DND-41 (cell line): ENCODE measurements around the gene ABLIM2.
"Not testable (repeated sequence)": the region's sequence is repeated elsewhere in the genome, so short reads cannot be mapped to it uniquely, and the experiment has no call there.

Experiments
- ATAC-seq: fragments of 200-7000 bp; cut with Tn5 transposase; 3 replicates; pipeline ENCODE4 v1.9.1; 2021; ENCODE audit warnings: low read depth; ENCODE audit not compliant: insufficient read depth
- DNase-seq: peaks from one replicate; pipeline ENCODE4 v3.0.0-alpha.2; 2020
- H2AFZ ChIP-seq: 2 replicates; pipeline ENCODE4 v1.6.0; 2012; ENCODE audit warnings: low read depth, low read length
- H3K27ac ChIP-seq: 2 replicates; pipeline ENCODE4 v1.5.1; 2012; ENCODE audit warnings: low read length, inconsistent platforms
- H3K27me3 ChIP-seq: fragments of 200-600 bp; sonication (generic); 2 replicates; pipeline ENCODE4 v1.6.0; 2012; ENCODE audit warnings: low read length, mild to moderate bottlenecking, inconsistent platforms; ENCODE audit not compliant: insufficient read depth, poor library complexity
- H3K36me3 ChIP-seq: 2 replicates; pipeline ENCODE4 v1.5.1; 2012; ENCODE audit warnings: low read length, inconsistent platforms; ENCODE audit not compliant: insufficient read depth
- H3K4me1 ChIP-seq: 2 replicates; pipeline ENCODE4 v1.5.1; 2012; ENCODE audit warnings: mild to moderate bottlenecking, low read length; ENCODE audit not compliant: insufficient read depth
- H3K4me2 ChIP-seq: 2 replicates; pipeline ENCODE4 v1.6.0; 2012; ENCODE audit warnings: mild to moderate bottlenecking, moderate library complexity, low read length, inconsistent platforms; ENCODE audit not compliant: insufficient read depth
- H3K4me3 ChIP-seq, 2 experiments: fragments of 200-600 bp in 1 of 2; shearing (Covaris generic) in 1 of 2; 2 replicates each; pipeline ENCODE4 v1.5.1; 2012 to 2016; ENCODE audit warnings: inconsistent platforms in 2 of 2, low read length in 2 of 2, mild to moderate bottlenecking in 2 of 2, low read depth in 1 of 2, moderate library complexity in 1 of 2
- H3K79me2 ChIP-seq: 2 replicates; pipeline ENCODE4 v1.6.0; 2012; ENCODE audit warnings: low read length, inconsistent platforms; ENCODE audit not compliant: insufficient read depth
- H3K9ac ChIP-seq: 2 replicates; pipeline ENCODE4 v1.6.0; 2012; ENCODE audit warnings: low read depth, mild to moderate bottlenecking, inconsistent platforms, low read length, moderate library complexity
- H3K9me3 ChIP-seq: 2 replicates; pipeline ENCODE4 v1.5.1; 2012; ENCODE audit warnings: low read length, moderate library complexity, mild to moderate bottlenecking, inconsistent platforms; ENCODE audit not compliant: insufficient read depth, severe bottlenecking
- H4K20me1 ChIP-seq: 2 replicates; pipeline ENCODE4 v1.6.0; 2012; ENCODE audit warnings: low read length; ENCODE audit not compliant: insufficient read depth
- EZH2 ChIP-seq: IDR thresholded peaks from 3 replicates; pipeline ENCODE4 v1.6.1; 2012; ENCODE audit warnings: borderline replicate concordance, low read depth, mild to moderate bottlenecking, moderate library complexity, low read length, inconsistent platforms; ENCODE audit not compliant: severe bottlenecking
- TF ChIP-seq, protein P1 (sequence below): IDR thresholded peaks from 2 replicates; pipeline ENCODE4 v1.5.1; 2012; ENCODE audit warnings: borderline replicate concordance, low read length, moderate library complexity, mild to moderate bottlenecking; ENCODE audit not compliant: poor library complexity, severe bottlenecking; ENCODE audit errors: extremely low read depth

Gene ABLIM2

DNA sequence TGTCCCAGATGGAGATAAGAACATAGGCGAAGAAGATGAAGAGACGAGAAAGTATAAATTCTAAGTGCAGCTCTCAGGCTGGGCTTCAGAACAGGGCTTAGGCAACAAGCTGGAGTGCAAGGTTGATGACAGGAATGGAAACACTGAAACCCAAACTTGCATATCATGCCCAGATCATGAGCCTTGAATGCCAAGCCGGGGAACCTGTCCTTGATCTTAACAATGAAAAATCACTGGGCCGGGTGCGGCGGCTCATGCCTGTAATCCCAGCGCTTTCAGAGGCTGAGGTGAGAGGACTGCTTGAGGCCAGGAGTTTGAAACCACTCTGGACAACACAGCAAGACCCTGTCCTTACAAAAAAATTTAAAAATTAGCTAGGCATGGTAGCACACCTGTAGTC, 236.1 kb downstream of the ABLIM2 start:
- ATAC-seq: no peak
- Histone ChIP-seq H3K4me3 (no peak overlapping the region), H3K36me3 (no peaks in the 10 kb centered on the region), H3K4me2 (no peak overlapping the region), H3K27me3 (peaks cover 7% of the 10 kb centered on the region), H3K9ac (no peak overlapping the region), H3K79me2 (no peaks in the 10 kb centered on the region), H2AFZ (no peak overlapping the region), H3K27ac (no peak overlapping the region), H3K9me3 (no peaks in the 10 kb centered on the region), H3K4me1 (no peaks in the 10 kb centered on the region), H4K20me1 (no peaks in the 10 kb centered on the region)
- TF ChIP-seq, protein P1, sequence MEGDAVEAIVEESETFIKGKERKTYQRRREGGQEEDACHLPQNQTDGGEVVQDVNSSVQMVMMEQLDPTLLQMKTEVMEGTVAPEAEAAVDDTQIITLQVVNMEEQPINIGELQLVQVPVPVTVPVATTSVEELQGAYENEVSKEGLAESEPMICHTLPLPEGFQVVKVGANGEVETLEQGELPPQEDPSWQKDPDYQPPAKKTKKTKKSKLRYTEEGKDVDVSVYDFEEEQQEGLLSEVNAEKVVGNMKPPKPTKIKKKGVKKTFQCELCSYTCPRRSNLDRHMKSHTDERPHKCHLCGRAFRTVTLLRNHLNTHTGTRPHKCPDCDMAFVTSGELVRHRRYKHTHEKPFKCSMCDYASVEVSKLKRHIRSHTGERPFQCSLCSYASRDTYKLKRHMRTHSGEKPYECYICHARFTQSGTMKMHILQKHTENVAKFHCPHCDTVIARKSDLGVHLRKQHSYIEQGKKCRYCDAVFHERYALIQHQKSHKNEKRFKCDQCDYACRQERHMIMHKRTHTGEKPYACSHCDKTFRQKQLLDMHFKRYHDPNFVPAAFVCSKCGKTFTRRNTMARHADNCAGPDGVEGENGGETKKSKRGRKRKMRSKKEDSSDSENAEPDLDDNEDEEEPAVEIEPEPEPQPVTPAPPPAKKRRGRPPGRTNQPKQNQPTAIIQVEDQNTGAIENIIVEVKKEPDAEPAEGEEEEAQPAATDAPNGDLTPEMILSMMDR: no peak
- no peak for TF ChIP-seq EZH2
- no peak for DNase-seq

DNA sequence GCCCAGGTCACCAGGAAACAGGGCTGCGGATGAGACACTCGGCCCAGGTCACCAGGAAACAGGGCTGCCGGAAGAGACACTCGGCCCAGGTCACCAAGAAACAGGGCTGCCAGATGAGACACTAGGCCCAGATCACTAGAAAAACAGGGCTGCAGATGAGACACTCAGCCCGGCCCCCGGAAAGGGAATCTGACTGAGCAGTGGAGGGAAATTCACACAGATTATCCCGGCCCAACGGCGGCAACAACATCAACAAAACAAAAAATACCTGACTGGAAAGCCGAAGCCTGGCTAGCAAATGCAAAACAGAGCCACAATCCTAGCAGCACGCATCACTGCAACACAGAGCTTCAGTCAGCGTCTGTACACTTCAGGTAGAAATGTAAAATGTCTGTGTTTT, 239.6 kb downstream of the ABLIM2 start:
- ATAC-seq: no peak
- H3K27ac ChIP-seq: no peak overlapping the region
- no peaks in the 10 kb centered on the region for H3K36me3 ChIP-seq
- no peaks in the 10 kb centered on the region for H3K9me3 ChIP-seq
- no peak for DNase-seq
- H3K9ac ChIP-seq: no peak overlapping the region
- H3K27me3 ChIP-seq: peaks cover 4% of the 10 kb centered on the region
- no peak overlapping the region for H3K4me2 ChIP-seq
- no peaks in the 10 kb centered on the region for H3K79me2 ChIP-seq
- TF ChIP-seq, protein P1: no peak
- no peak for TF ChIP-seq EZH2
- no peaks in the 10 kb centered on the region for H3K4me1 ChIP-seq
- no peaks in the 10 kb centered on the region for H4K20me1 ChIP-seq
- no peak overlapping the region for H3K4me3 ChIP-seq
- no peak overlapping the region for H2AFZ ChIP-seq

DNA sequence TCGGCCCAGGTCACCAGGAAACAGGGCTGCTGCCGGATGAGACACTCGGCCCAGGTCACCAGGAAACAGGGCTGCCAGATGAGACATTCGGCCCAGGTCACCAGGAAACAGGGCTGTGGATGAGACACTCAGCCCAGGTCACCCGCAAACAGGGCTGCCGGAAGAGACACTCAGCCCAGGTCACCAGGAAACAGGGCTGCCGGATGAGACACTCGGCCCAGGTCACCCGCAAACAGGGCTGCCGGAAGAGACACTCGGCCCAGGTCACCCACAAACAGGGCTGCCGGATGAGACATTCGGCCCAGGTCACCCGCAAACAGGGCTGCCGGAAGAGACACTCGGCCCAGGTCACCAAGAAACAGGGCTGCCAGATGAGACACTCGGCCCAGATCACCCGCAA, 240.4 kb downstream of the ABLIM2 start:
- not testable (repeated sequence) for H3K79me2 ChIP-seq, H3K27me3 ChIP-seq, H3K9me3 ChIP-seq, H3K4me3 ChIP-seq, H3K9ac ChIP-seq, H3K27ac ChIP-seq, H3K4me2 ChIP-seq, H2AFZ ChIP-seq, H4K20me1 ChIP-seq, H3K36me3 ChIP-seq, DNase-seq, ATAC-seq, H3K4me1 ChIP-seq

DNA sequence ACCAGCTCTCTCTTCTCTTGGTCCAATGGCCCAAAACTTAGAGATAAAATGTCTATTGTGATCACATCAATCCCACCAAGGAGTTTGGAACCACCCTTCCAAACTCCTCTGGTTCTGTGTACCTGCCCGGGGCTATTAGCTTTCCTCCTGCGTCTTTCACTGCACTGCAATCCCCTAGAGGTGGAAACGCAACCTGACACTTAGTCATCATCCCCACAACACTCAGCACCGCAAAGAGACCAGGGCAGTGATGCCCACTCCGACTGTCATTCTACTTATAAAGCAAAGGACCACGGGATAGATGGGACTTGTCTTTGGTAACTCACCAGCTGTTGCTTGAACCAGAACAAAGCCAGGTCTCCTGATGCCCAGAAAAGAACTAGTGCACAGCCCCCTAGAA, 240.9 kb downstream of the ABLIM2 start:
- Histone ChIP-seq H3K36me3 (no peaks in the 10 kb centered on the region), H3K27ac (no peak overlapping the region), H3K9ac (no peak overlapping the region), H4K20me1 (no peaks in the 10 kb centered on the region), H3K27me3 (peaks cover 4% of the 10 kb centered on the region), H2AFZ (no peak overlapping the region), H3K4me3 (no peak overlapping the region), H3K9me3 (no peaks in the 10 kb centered on the region), H3K4me2 (no peak overlapping the region), H3K4me1 (no peaks in the 10 kb centered on the region), H3K79me2 (no peaks in the 10 kb centered on the region)
- ATAC-seq (no peak), DNase-seq (no peak)
- TF ChIP-seq, protein P1: no peak
- no peak for TF ChIP-seq EZH2
